NB4 (cell line): Measurements from ENCODE around the gene CD38.

Source experiments
- DNase-seq: peaks from one replicate; pipeline ENCODE4 v3.0.0; 2010; ENCODE audit warnings: low read depth
- H3K4me3 ChIP-seq: one replicate; pipeline ENCODE4 v1.5.1; 2011; ENCODE audit warnings: mild to moderate bottlenecking, low read depth, low read length, moderate library complexity
- CTCF ChIP-seq: IDR thresholded peaks from one replicate; pipeline ENCODE4 v1.5.1; 2012; ENCODE audit warnings: low read depth, low read length
- MAX ChIP-seq: IDR thresholded peaks from 2 replicates; pipeline ENCODE4 v1.6.1; 2011; ENCODE audit warnings: low read depth, low read length
- MYC ChIP-seq: IDR thresholded peaks from 2 replicates; pipeline ENCODE4 v1.6.1; 2011; ENCODE audit warnings: low read depth, low read length
- POLR2A ChIP-seq: IDR thresholded peaks from 2 replicates; pipeline ENCODE4 v1.6.1; 2011; ENCODE audit warnings: mild to moderate bottlenecking; ENCODE audit not compliant: insufficient read length; ENCODE audit errors: extremely low read depth

CD38 gene

GRCh38 chr4:15901007-15901406 lies 122.9 kb downstream of the CD38 start:
- TF ChIP-seq CTCF: no peak
- TF ChIP-seq MAX: no peak
- no peak for TF ChIP-seq POLR2A
- TF ChIP-seq MYC: no peak
- no peak for DNase-seq
- no peak overlapping the region for H3K4me3 ChIP-seq

- H3K4me3 ChIP-seq: no peak overlapping the region
- TF ChIP-seq POLR2A (no peak), MAX (no peak), MYC (no peak), CTCF (no peak)
- peak; percentile 50 for DNase-seq
These were observed 123.9 kb downstream of the CD38 start for GRCh38 chr4:15901998-15902397.

- no peak overlapping the region for H3K4me3 ChIP-seq
- TF ChIP-seq POLR2A (no peak), MYC (no peak), MAX (no peak), CTCF (no peak)
- peak; percentile 78 for DNase-seq
These were observed 124.6 kb downstream of the CD38 start for GRCh38 chr4:15902746-15903145.
